PC-9 (cell line): ENCODE results near the gene TRIM44.

Experiments used
- EZH2 ChIP-seq: fragments of 200-600 bp; sonication (generic); IDR thresholded peaks from 2 replicates; pipeline ENCODE4 v1.8.0; 2017; ENCODE audit warnings: antibody characterized with exemption, low read depth
- TF ChIP-seq, protein P1 (sequence below): fragments of 200-600 bp; sonication (generic); conservative IDR thresholded peaks from 2 replicates; pipeline ENCODE4 v1.6.1; 2017; ENCODE audit warnings: mixed run types, antibody characterized with exemption, mild to moderate bottlenecking, moderate library complexity

DNA sequence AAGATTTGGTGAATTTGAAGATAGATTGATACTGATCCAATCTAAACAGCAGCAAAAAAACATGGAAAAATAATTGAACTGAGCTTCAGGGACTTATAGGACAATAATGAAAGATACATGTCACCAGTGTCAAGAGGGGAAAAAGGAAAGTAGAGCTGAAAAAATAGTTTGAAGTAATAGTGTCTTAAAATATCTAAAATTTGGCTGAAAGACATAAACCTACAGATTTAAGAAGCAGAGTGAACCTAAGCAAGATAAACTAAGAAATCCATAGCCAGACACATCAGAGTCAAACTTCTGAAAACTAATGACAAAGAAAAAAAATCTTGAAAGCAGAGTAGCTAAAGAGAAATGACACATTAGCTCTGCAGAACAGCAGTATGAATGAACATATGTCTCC, 67.7 kb downstream of the TRIM44 start:
- TF ChIP-seq, protein P1, sequence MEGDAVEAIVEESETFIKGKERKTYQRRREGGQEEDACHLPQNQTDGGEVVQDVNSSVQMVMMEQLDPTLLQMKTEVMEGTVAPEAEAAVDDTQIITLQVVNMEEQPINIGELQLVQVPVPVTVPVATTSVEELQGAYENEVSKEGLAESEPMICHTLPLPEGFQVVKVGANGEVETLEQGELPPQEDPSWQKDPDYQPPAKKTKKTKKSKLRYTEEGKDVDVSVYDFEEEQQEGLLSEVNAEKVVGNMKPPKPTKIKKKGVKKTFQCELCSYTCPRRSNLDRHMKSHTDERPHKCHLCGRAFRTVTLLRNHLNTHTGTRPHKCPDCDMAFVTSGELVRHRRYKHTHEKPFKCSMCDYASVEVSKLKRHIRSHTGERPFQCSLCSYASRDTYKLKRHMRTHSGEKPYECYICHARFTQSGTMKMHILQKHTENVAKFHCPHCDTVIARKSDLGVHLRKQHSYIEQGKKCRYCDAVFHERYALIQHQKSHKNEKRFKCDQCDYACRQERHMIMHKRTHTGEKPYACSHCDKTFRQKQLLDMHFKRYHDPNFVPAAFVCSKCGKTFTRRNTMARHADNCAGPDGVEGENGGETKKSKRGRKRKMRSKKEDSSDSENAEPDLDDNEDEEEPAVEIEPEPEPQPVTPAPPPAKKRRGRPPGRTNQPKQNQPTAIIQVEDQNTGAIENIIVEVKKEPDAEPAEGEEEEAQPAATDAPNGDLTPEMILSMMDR, result no peak
- TF ChIP-seq EZH2, result no peak
